Spleen (tissue), 11 donors: ENCODE results near the gene PRKG1. TPM values are rescaled to one million over a fixed set of nuclear protein-coding genes. Genes with fewer than 3 reads are reported as not detected.

Experiments used
- DNase-seq: peaks from one replicate; pipeline ENCODE4 v3.0.0-alpha.2; 2020
- H3K27ac ChIP-seq, 8 donors: fragments of 200-600 bp; sonication (generic) in 7 of 8; 1 replicate in 4 of 8; 2 replicates in 4 of 8; pipeline versions ENCODE4 v1.5.0 to v1.8.0; 2016 to 2021; ENCODE audit warnings: inconsistent platforms in 4 of 8, mild to moderate bottlenecking in 4 of 8, moderate library complexity in 1 of 8
- H3K27me3 ChIP-seq, 7 donors: fragments of 200-600 bp; sonication (generic) in 6 of 7; replicated peaks in 1 of 7; 1 replicate in 4 of 7; 2 replicates in 3 of 7; pipeline versions ENCODE4 v1.5.0 to v1.8.0; 2016 to 2021; ENCODE audit warnings: inconsistent platforms in 3 of 7, mild to moderate bottlenecking in 1 of 7
- H3K36me3 ChIP-seq, 6 donors: fragments of 200-600 bp; sonication (generic) in 5 of 6; 1 replicate in 4 of 6; 2 replicates in 2 of 6; pipeline versions ENCODE4 v1.5.0 to v1.8.0; 2016 to 2021; ENCODE audit warnings: inconsistent platforms in 2 of 6
- H3K4me1 ChIP-seq, 6 donors: fragments of 200-600 bp; sonication (generic) in 5 of 6; 1 replicate in 3 of 6; 2 replicates in 3 of 6; pipeline versions ENCODE4 v1.5.0 to v1.8.0; 2016 to 2021; ENCODE audit warnings: inconsistent platforms in 3 of 6
- H3K4me3 ChIP-seq, 8 donors: fragments of 200-600 bp; sonication (generic) in 7 of 8; 1 replicate in 4 of 8; 2 replicates in 4 of 8; pipeline versions ENCODE4 v1.5.0 to v1.8.0; 2016 to 2021; ENCODE audit warnings: inconsistent platforms in 4 of 8, mild to moderate bottlenecking in 4 of 8, moderate library complexity in 2 of 8
- H3K9me3 ChIP-seq, 8 donors: fragments of 200-600 bp; sonication (generic) in 7 of 8; 1 replicate in 4 of 8; 2 replicates in 4 of 8; pipeline versions ENCODE4 v1.5.0 to v1.8.0; 2016 to 2021; ENCODE audit warnings: inconsistent platforms in 4 of 8
- CTCF ChIP-seq, 11 experiments: fragments of 200-600 bp in 7 of 11; fragments of 450-650 bp in 4 of 11; sonication (generic) in 4 of 11; IDR thresholded peaks in 8 of 11; conservative IDR thresholded peaks in 3 of 11; 1 replicate in 7 of 11; 2 replicates in 4 of 11; pipeline versions ENCODE4 v1.4.0 to v1.8.0; 2016 to 2021; ENCODE audit warnings: antibody characterized with exemption in 11 of 11, inconsistent platforms in 4 of 11, mild to moderate bottlenecking in 1 of 11
- POLR2A ChIP-seq, 3 donors: fragments of 450-650 bp; IDR thresholded peaks; one replicate each; pipeline ENCODE4 v1.5.1; 2017; ENCODE audit warnings: antibody characterized with exemption in 3 of 3, mild to moderate bottlenecking in 1 of 3
- POLR2AphosphoS5 ChIP-seq, 3 donors: sonication (generic); formaldehyde crosslinking; IDR thresholded peaks; one replicate each; pipeline ENCODE4 v1.5.1; 2017; ENCODE audit warnings: antibody characterized with exemption in 3 of 3
- WGBS, 5 donors: extraction: QIAGEN DNeasy Blood & Tissue Kit in 3 of 5; methylation state at CpG; one replicate each; pipeline versions ENCODE4 v1.1.5 to v1.1.7; 2013 to 2018; 5-methylcytosine and 5-hydroxymethylcytosine counted together
- intact Hi-C: fragments of 100-400 bp; cut with DNase I; formaldehyde crosslinking; loops from one replicate; pipeline ENCODE4 v1.15.0; 2023; ENCODE audit warnings: low total_unique reads
- polyA plus RNA-seq, 3 donors: library from polyadenylated mRNA; stranded (reverse); fragments of 200-250 nt; gene quantifications; one replicate each; pipeline ENCODE4 v1.2.1, GENCODE V29; 2013
- total RNA-seq, 7 donors: library from RNA; depleted of rRNA in 3 of 7; stranded (reverse); fragments of >200 nt in 3 of 7; fragmentation: NEBNext Ultra II Directional in 4 of 7; extraction: Animal tissue kit (Norgen Biotek cat#: 25700) in 4 of 7; gene quantifications; one replicate each; pipeline versions ENCODE4 v1.1.0 to v1.2.1, GENCODE V29; 2016 to 2021
- donor health status: healthy with polysubstance abuse.
- donor health status: DM: no; HTN: no; CAD: no; lungs with moderate emphysema.
- donor health status: DM: no; HTN: no; CAD: no.
- donor health status: Bipolar disorder and iron deficiency.
- donor health status: healthy.
- donor health status: DM: no; HTN: no; CAD: no.
- donor health status: DM: yes; HTN: yes; CAD: no.

Gene PRKG1
- total and polyA plus RNA-seq, 10 donors = 0.65 to 10.5 (median 7.2) TPM

- intact Hi-C loops = no loop called here
- no peak for TF ChIP-seq POLR2A (IDR thresholded peaks at IDR 0.05)
- no peak for TF ChIP-seq POLR2AphosphoS5 (IDR thresholded peaks at IDR 0.05)
- TF ChIP-seq CTCF (IDR thresholded peaks at IDR 0.05 in 8 of 11, conservative IDR thresholded peaks at IDR 0.05 in 3 of 11) = no peak
- Histone ChIP-seq H3K27ac (no peak overlapping the region), H3K27me3 (no peaks in the 10 kb centered on the region), H3K4me3 (no peak overlapping the region), H3K4me1 (no peaks in the 10 kb centered on the region), H3K9me3 (no peaks in the 10 kb centered on the region), H3K36me3 (no peaks in the 10 kb centered on the region)
- DNase-seq = no peak
- 68 to 87% (median 75%) methylated on average over 3 of the region's 3 CpGs for WGBS, 5 donors
Observed at GRCh38 chr10:51656503-51656902, 582.2 kb downstream of the PRKG1 start.

- no peak overlapping the region for H3K27ac ChIP-seq
- TF ChIP-seq POLR2AphosphoS5 (IDR thresholded peaks at IDR 0.05) = no peak
- TF ChIP-seq POLR2A (IDR thresholded peaks at IDR 0.05) = no peak
- TF ChIP-seq CTCF (IDR thresholded peaks at IDR 0.05 in 8 of 11, conservative IDR thresholded peaks at IDR 0.05 in 3 of 11) = no peak
- no peaks in the 10 kb centered on the region for H3K9me3 ChIP-seq
- 56 to 79% (median 67%) methylated on average over 2 of the region's 2 CpGs for WGBS, 5 donors
- no peak for DNase-seq
- H3K4me3 ChIP-seq = no peak overlapping the region
- intact Hi-C loops = no loop called here
- H3K36me3 ChIP-seq = no peaks in the 10 kb centered on the region
- H3K4me1 ChIP-seq = no peaks in the 10 kb centered on the region
- no peaks in the 10 kb centered on the region for H3K27me3 ChIP-seq
Observed at GRCh38 chr10:51658000-51658399, 583.7 kb downstream of the PRKG1 start.

GRCh38 chr10:51659344-51659743 lies 585.1 kb downstream of the PRKG1 start:
- no peaks in the 10 kb centered on the region for H3K27me3 ChIP-seq
- TF ChIP-seq POLR2AphosphoS5 (IDR thresholded peaks at IDR 0.05) = no peak
- no peak for TF ChIP-seq POLR2A (IDR thresholded peaks at IDR 0.05)
- TF ChIP-seq CTCF (IDR thresholded peaks at IDR 0.05 in 8 of 11, conservative IDR thresholded peaks at IDR 0.05 in 3 of 11) = no peak
- H3K4me3 ChIP-seq = no peak overlapping the region
- no peak overlapping the region for H3K27ac ChIP-seq
- H3K4me1 ChIP-seq = no peaks in the 10 kb centered on the region
- no peaks in the 10 kb centered on the region for H3K9me3 ChIP-seq
- intact Hi-C loops = no loop called here
- WGBS, 5 donors = 74 to 93% (median 81%) methylated on average over 1 of the region's 1 CpG
- DNase-seq = no peak
- H3K36me3 ChIP-seq = no peaks in the 10 kb centered on the region

- 78 to 92% (median 85%) methylated on average over 3 of the region's 3 CpGs for WGBS, 5 donors
- no peak for DNase-seq
- H3K27ac ChIP-seq = no peak overlapping the region
- TF ChIP-seq POLR2AphosphoS5 (IDR thresholded peaks at IDR 0.05) (no peak), POLR2A (IDR thresholded peaks at IDR 0.05) (no peak), CTCF (IDR thresholded peaks at IDR 0.05 in 8 of 11, conservative IDR thresholded peaks at IDR 0.05 in 3 of 11) (no peak)
- peaks cover 0 to 6% (median 0%) of the 10 kb centered on the region in 6 donors for H3K4me1 ChIP-seq
- H3K4me3 ChIP-seq = no peak overlapping the region
- no peaks in the 10 kb centered on the region for H3K27me3 ChIP-seq
- H3K9me3 ChIP-seq = no peaks in the 10 kb centered on the region
- H3K36me3 ChIP-seq = no peaks in the 10 kb centered on the region
- intact Hi-C loops = loop anchor here (10.0 kb wide), 1 partner anchor 62 kb away; no protein-coding TSS in a partner anchor
Observed at GRCh38 chr10:51663086-51663485, 588.8 kb downstream of the PRKG1 start.
